ENCODE data around the gene CPOX. TPM values are rescaled to one million over a fixed set of nuclear protein-coding genes. Genes with fewer than 3 reads are reported as not detected.

Gene CPOX
- total RNA-seq, 4 donors from 2014 or later = 9.8 to 25.6 (median 15.1) TPM

GRCh38 chr3:98598492-98598891 is 5.1 kb upstream of the CPOX start:
- Histone ChIP-seq H3K4me3 (no peak overlapping the region), H3K27me3 (no peaks in the 10 kb centered on the region), H3K4me1 (no peaks in the 10 kb centered on the region), H3K9me3 (no peaks in the 10 kb centered on the region), H3K27ac (no peak overlapping the region), H3K36me3 (no peaks in the 10 kb centered on the region)
- TF ChIP-seq POLR2A (IDR thresholded peaks at IDR 0.05) (no peak), CTCF (IDR thresholded peaks at IDR 0.05 in 4 of 5, conservative IDR thresholded peaks at IDR 0.05 in 1 of 5) (no peak)
- ATAC-seq (no peak), DNase-seq (no peak)
- in situ Hi-C loops (cut with MboI; ENCODE audit: low sequenced_read_pairs in 4 of 4) = loop anchor here in 3 of 4 donors (5.0 kb wide), 1 partner anchor 214 kb away; no protein-coding TSS in a partner anchor
- intact Hi-C loops (cut with DNase I; ENCODE audit: low total_unique reads) = loop anchor here (10.0 kb wide), 1 partner anchor 136 kb away; no protein-coding TSS in a partner anchor

- intact Hi-C loops (cut with DNase I; ENCODE audit: low total_unique reads) (loop anchor here (10.0 kb wide), 1 partner anchor 138 kb away; no protein-coding TSS in a partner anchor), in situ Hi-C loops (cut with MboI; ENCODE audit: low sequenced_read_pairs in 4 of 4) (loop anchor here in 3 of 4 donors (5.0 kb wide), 1 partner anchor 215 kb away; no protein-coding TSS in a partner anchor)
- no peaks in the 10 kb centered on the region for H3K27me3 ChIP-seq
- H3K4me3 ChIP-seq = no peak overlapping the region
- H3K36me3 ChIP-seq = no peaks in the 10 kb centered on the region
- peak; percentile 28 to 64 (median 41) for TF ChIP-seq CTCF (IDR thresholded peaks at IDR 0.05 in 4 of 5, conservative IDR thresholded peaks at IDR 0.05 in 1 of 5)
- TF ChIP-seq POLR2A (IDR thresholded peaks at IDR 0.05) = no peak
- H3K4me1 ChIP-seq = peaks cover 9 to 11% of the 10 kb centered on the region in 2 donors
- no peak for DNase-seq
- H3K27ac ChIP-seq = no peak overlapping the region
- ATAC-seq = no peak
- no peaks in the 10 kb centered on the region for H3K9me3 ChIP-seq
Observed at GRCh38 chr3:98596541-98597500, 3.4 kb upstream of the CPOX start.

- ATAC-seq = no peak
- in situ Hi-C loops (cut with MboI; ENCODE audit: low sequenced_read_pairs in 4 of 4) = loop anchor here in 3 of 4 donors (5.0 kb wide), 1 partner anchor 216 kb away; no protein-coding TSS in a partner anchor
- TF ChIP-seq CTCF (IDR thresholded peaks at IDR 0.05 in 4 of 5, conservative IDR thresholded peaks at IDR 0.05 in 1 of 5) (no peak), POLR2A (IDR thresholded peaks at IDR 0.05) (no peak)
- intact Hi-C loops (cut with DNase I; ENCODE audit: low total_unique reads) = loop anchor here (10.0 kb wide), 1 partner anchor 139 kb away; no protein-coding TSS in a partner anchor
- Histone ChIP-seq H3K27me3 (no peaks in the 10 kb centered on the region), H3K27ac (no peak overlapping the region), H3K36me3 (peaks cover 0 to 2% of the 10 kb centered on the region in 2 donors), H3K9me3 (no peaks in the 10 kb centered on the region), H3K4me3 (no peak overlapping the region), H3K4me1 (peaks cover 9 to 12% of the 10 kb centered on the region in 2 donors)
- no peak for DNase-seq
Observed at GRCh38 chr3:98596087-98596486, 2.7 kb upstream of the CPOX start.

GRCh38 chr3:98594628-98595324 is 1.4 kb upstream of the CPOX start:
- in situ Hi-C loops (cut with MboI; ENCODE audit: low sequenced_read_pairs in 4 of 4) (loop anchor here in 3 of 4 donors (5.0 kb wide), 1 partner anchor 218 kb away; no protein-coding TSS in a partner anchor), intact Hi-C loops (cut with DNase I; ENCODE audit: low total_unique reads) (loop anchor here (5.0 to 10.0 kb wide), 2 partner anchors 140 to 308 kb away; partner anchors contain the start of gene DCBLD2)
- no peak for DNase-seq
- peaks cover 0 to 11% of the 10 kb centered on the region in 2 donors for H3K36me3 ChIP-seq
- no peak overlapping the region for H3K27ac ChIP-seq
- H3K4me3 ChIP-seq = no peak overlapping the region
- no peak for TF ChIP-seq POLR2A (IDR thresholded peaks at IDR 0.05)
- no peak for TF ChIP-seq CTCF (IDR thresholded peaks at IDR 0.05 in 4 of 5, conservative IDR thresholded peaks at IDR 0.05 in 1 of 5)
- no peaks in the 10 kb centered on the region for H3K27me3 ChIP-seq
- H3K9me3 ChIP-seq = no peaks in the 10 kb centered on the region
- no peak for ATAC-seq
- peaks cover 9 to 12% of the 10 kb centered on the region in 2 donors for H3K4me1 ChIP-seq

All from gastrocnemius medialis (tissue), 4 donors.